ENCODE measurements around the gene MYF6.

The MYF6 gene

DNA sequence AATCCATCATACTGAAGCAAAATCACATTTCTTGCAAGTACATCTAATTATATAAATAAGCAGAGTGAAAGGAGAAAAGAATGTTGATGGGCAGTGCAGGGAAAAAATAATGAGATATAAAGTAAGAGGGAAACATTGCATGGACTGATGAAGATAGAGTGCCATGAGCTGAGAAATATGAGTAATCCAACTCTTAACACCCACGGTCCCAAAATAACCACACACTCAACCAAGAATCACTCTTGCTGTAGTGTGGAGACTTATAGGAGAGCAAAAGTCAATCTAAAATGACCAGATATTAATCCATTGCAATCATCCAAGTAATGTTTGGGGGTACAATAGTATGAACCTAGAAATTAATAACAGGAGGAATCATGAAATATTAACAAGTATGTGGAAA is 49.4 kb downstream of the MYF6 start:
- DNase-seq (ENCODE audit: low read depth, low spot score) = no peak

Data from smooth muscle cell of the brain vasculature (primary cell).